HCT116 (cell line): Measurements from ENCODE around the gene CKAP4. TPM values are rescaled to one million over a fixed set of nuclear protein-coding genes. Genes with fewer than 3 reads are reported as not detected.

Source experiments
- ATAC-seq: fragments of 200-7000 bp; cut with Tn5 transposase; 2 replicates; pipeline ENCODE4 v1.9.1; 2020; ENCODE audit warnings: mild to moderate bottlenecking, moderate library complexity
- BruUV-seq: library from RNA; stranded (reverse); fragments of 400-500 nt; replicated peaks from 2 replicates; lab custom pipeline; 2021; lab: Mats Ljungman, UMichigan
- CTCF ChIA-PET: fragments of 300-600 bp; sonication (Branson Sonifier 250); formaldehyde crosslinking; loops from one replicate; lab custom pipeline; 2021; ENCODE audit warnings: antibody characterized with exemption; lab: Charles Lee
- POLR2A ChIA-PET: fragments of 300-600, 350-600 bp; sonication (Branson Sonifier 250); formaldehyde crosslinking; loops from one replicate; lab custom pipeline; 2021; ENCODE audit warnings: antibody characterized with exemption; lab: Charles Lee
- RAD21 ChIA-PET, 2 experiments: fragments of 300-600 bp; sonication (Branson Sonifier 250); formaldehyde crosslinking; loops; one replicate each; lab custom pipeline; 2023; ENCODE audit warnings: low total read pairs in 2 of 2; ENCODE audit not compliant: uncharacterized antibody in 2 of 2, unreplicated experiment in 2 of 2, low non-redundant PET in 1 of 2; lab: Charles Lee
- DNase-seq: peaks from one replicate; pipeline ENCODE4 v3.0.0-alpha.2; 2010; ENCODE audit warnings: low read depth, low spot score
- H2AFZ ChIP-seq: fragments of 200-600 bp; shearing (Covaris generic), sonication (generic); 2 replicates; pipeline ENCODE4 v1.6.1; 2017; ENCODE audit warnings: low read depth, mixed run types, mixed read lengths, antibody characterized with exemption, low read length; ENCODE audit not compliant: poor library complexity, severe bottlenecking
- H3K27ac ChIP-seq: 2 replicates; pipeline ENCODE4 v1.5.1; 2012; ENCODE audit warnings: low read depth, low read length
- H3K27me3 ChIP-seq: fragments of 200-600 bp; sonication (generic); 2 replicates; pipeline ENCODE4 v1.6.1; 2016; ENCODE audit warnings: mixed run types, low read length, mixed read lengths; ENCODE audit not compliant: insufficient read depth
- H3K36me3 ChIP-seq, 2 experiments: fragments of 200-500 bp in 1 of 2; fragments of 200-600 bp in 1 of 2; sonication (Bioruptor generic) in 1 of 2; sonication (generic) in 1 of 2; 2 replicates each; pipeline versions ENCODE4 v1.5.1 to v1.6.1; 2014 to 2016; ENCODE audit warnings: low read length in 2 of 2, inconsistent platforms in 1 of 2, mixed read lengths in 1 of 2, mixed run types in 1 of 2; ENCODE audit not compliant: insufficient read depth in 2 of 2, control insufficient read depth in 1 of 2
- H3K4me1 ChIP-seq, 2 experiments: fragments of 200-600 bp in 1 of 2; sonication (generic) in 1 of 2; 2 replicates each; pipeline versions ENCODE4 v1.5.1 to v1.6.1; 2012 to 2017; ENCODE audit warnings: low read length in 2 of 2, inconsistent platforms in 1 of 2, mild to moderate bottlenecking in 1 of 2, mixed read lengths in 1 of 2, mixed run types in 1 of 2, moderate library complexity in 1 of 2; ENCODE audit not compliant: insufficient read depth in 2 of 2, control insufficient read depth in 1 of 2
- H3K4me2 ChIP-seq: fragments of 200-600 bp; sonication (generic); 2 replicates; pipeline ENCODE4 v1.6.1; 2017; ENCODE audit warnings: mixed run types, low read length, mixed read lengths
- H3K4me3 ChIP-seq, 2 experiments: fragments of 200-600 bp in 1 of 2; sonication (generic) in 1 of 2; replicated peaks in 1 of 2; 2 replicates each; pipeline ENCODE4 v1.5.1; 2011 to 2016; ENCODE audit warnings: low read length in 2 of 2, control low read depth in 1 of 2, low read depth in 1 of 2, mild to moderate bottlenecking in 1 of 2, mixed read lengths in 1 of 2, mixed run types in 1 of 2
- H3K79me2 ChIP-seq: fragments of 200-600 bp; sonication (generic); 2 replicates; pipeline ENCODE4 v1.6.1; 2017; ENCODE audit warnings: mild to moderate bottlenecking, mixed run types, low read length, moderate library complexity, mixed read lengths; ENCODE audit not compliant: insufficient read depth
- H3K9ac ChIP-seq: fragments of 200-600 bp; sonication (generic); 2 replicates; pipeline ENCODE4 v1.6.1; 2016; ENCODE audit warnings: low read length, mixed read lengths
- H3K9me2 ChIP-seq: fragments of 200-600 bp; sonication (generic), shearing (Covaris generic); 2 replicates; pipeline ENCODE4 v1.6.1; 2017; ENCODE audit warnings: mixed run types, mild to moderate bottlenecking, moderate library complexity; ENCODE audit not compliant: insufficient read depth
- H3K9me3 ChIP-seq, 2 experiments: fragments of 200-500 bp in 1 of 2; fragments of 200-600 bp in 1 of 2; sonication (Bioruptor generic) in 1 of 2; sonication (generic) in 1 of 2; 2 replicates each; pipeline ENCODE4 v1.6.1; 2014 to 2017; ENCODE audit warnings: low read length in 2 of 2, mixed read lengths in 2 of 2, inconsistent platforms in 1 of 2, low read depth in 1 of 2, mild to moderate bottlenecking in 1 of 2, mixed run types in 1 of 2, moderate library complexity in 1 of 2; ENCODE audit not compliant: control insufficient read depth in 1 of 2, insufficient read depth in 1 of 2
- H4K20me1 ChIP-seq: fragments of 200-600 bp; sonication (generic), shearing (Covaris generic); 2 replicates; pipeline ENCODE4 v1.6.1; 2017; ENCODE audit warnings: mixed run types, mild to moderate bottlenecking, moderate library complexity; ENCODE audit not compliant: insufficient read depth
- ATF3 ChIP-seq: IDR thresholded peaks from 2 replicates; pipeline ENCODE4 v1.6.1; 2012
- CBX3 ChIP-seq: IDR thresholded peaks from 2 replicates; pipeline ENCODE4 v1.6.1; 2012; ENCODE audit warnings: low read depth
- CEBPB ChIP-seq: IDR thresholded peaks from 2 replicates; pipeline ENCODE4 v1.6.1; 2012; ENCODE audit warnings: low read depth
- CTCF ChIP-seq, 3 experiments: fragments of 200-600 bp in 1 of 3; sonication (generic) in 1 of 3; IDR thresholded peaks in 2 of 3; conservative IDR thresholded peaks in 1 of 3; 2 replicates each; pipeline ENCODE4 v1.5.1; 2012 to 2017; ENCODE audit warnings: low read depth in 2 of 3, low read length in 2 of 3, antibody characterized with exemption in 1 of 3, borderline replicate concordance in 1 of 3, control low read depth in 1 of 3, mild to moderate bottlenecking in 1 of 3, mixed read lengths in 1 of 3, mixed run types in 1 of 3, moderate library complexity in 1 of 3; ENCODE audit not compliant: insufficient read depth in 1 of 3
- ELF1 ChIP-seq: IDR thresholded peaks from 2 replicates; pipeline ENCODE4 v1.6.1; 2012; ENCODE audit warnings: low read depth, borderline replicate concordance
- EZH2 ChIP-seq: fragments of 200-600 bp; sonication (generic); IDR thresholded peaks from 2 replicates; pipeline ENCODE4 v1.6.1; 2017; ENCODE audit warnings: antibody characterized with exemption, mixed run types
- EZH2phosphoT487 ChIP-seq: fragments of 200-600 bp; IDR thresholded peaks from 2 replicates; pipeline ENCODE4 v1.6.1; 2018; ENCODE audit warnings: antibody characterized with exemption, borderline replicate concordance
- FOSL1 ChIP-seq: IDR thresholded peaks from 2 replicates; pipeline ENCODE4 v1.6.1; 2012; ENCODE audit warnings: low read depth
- JUND ChIP-seq: IDR thresholded peaks from 2 replicates; pipeline ENCODE4 v1.6.1; 2012
- POLR2AphosphoS5 ChIP-seq: IDR thresholded peaks from 2 replicates; pipeline ENCODE4 v1.6.1; 2011; ENCODE audit warnings: mild to moderate bottlenecking, low read depth, low read length, moderate library complexity
- REST ChIP-seq: IDR thresholded peaks from 2 replicates; pipeline ENCODE4 v1.6.1; 2012; ENCODE audit warnings: low read depth
- SIN3A ChIP-seq: IDR thresholded peaks from 2 replicates; pipeline ENCODE4 v1.6.1; 2012; ENCODE audit warnings: low read depth
- SP1 ChIP-seq: IDR thresholded peaks from 2 replicates; pipeline ENCODE4 v1.6.1; 2012; ENCODE audit warnings: low read depth
- TCF7L2 ChIP-seq: IDR thresholded peaks from 2 replicates; pipeline ENCODE4 v1.7.0; 2011; ENCODE audit warnings: borderline replicate concordance, inconsistent platforms; ENCODE audit not compliant: insufficient read depth, insufficient read length; ENCODE audit errors: extremely low read depth
- YY1 ChIP-seq: IDR thresholded peaks from 2 replicates; pipeline ENCODE4 v1.6.1; 2011; ENCODE audit warnings: low read length, low read depth, moderate library complexity, mild to moderate bottlenecking; ENCODE audit not compliant: insufficient replicate concordance; ENCODE audit errors: extremely low read depth
- ZBTB33 ChIP-seq: IDR thresholded peaks from 2 replicates; pipeline ENCODE4 v1.6.1; 2011; ENCODE audit warnings: mild to moderate bottlenecking, low read length, moderate library complexity; ENCODE audit not compliant: insufficient replicate concordance; ENCODE audit errors: extremely low read depth
- ZFX ChIP-seq: fragments of 450-650 bp; IDR thresholded peaks from 2 replicates; pipeline ENCODE4 v1.6.1; 2017
- intact Hi-C: fragments of 100-400 bp; cut with micrococcal nuclease; formaldehyde crosslinking; loops from 2 replicates; pipeline ENCODE4 v1.10.0; 2022
- total RNA-seq: library from RNA; stranded (reverse); gene quantifications from one replicate; pipeline ENCODE4 v1.2.1, GENCODE V29; 2021; ENCODE audit not compliant: unreplicated experiment

CKAP4 gene
- total RNA-seq, 1 experiment from 2014 or later, result 45.9 TPM

GRCh38 chr12:106275458-106275857 is 27.6 kb upstream of the CKAP4 start:
- no peaks in the 10 kb centered on the region for H3K9me3 ChIP-seq

More at GRCh38 chr12:106275458-106275857, 27.6 kb upstream of the CKAP4 start:
- Histone ChIP-seq H4K20me1 (no peaks in the 10 kb centered on the region), H3K4me1 (no peaks in the 10 kb centered on the region), H3K4me2 (no peak overlapping the region), H3K9ac (no peak overlapping the region), H2AFZ (no peak overlapping the region), H3K4me3 (no peak overlapping the region), H3K9me2 (no peaks in the 10 kb centered on the region), H3K27ac (no peak overlapping the region), H3K79me2 (no peaks in the 10 kb centered on the region), H3K36me3 (no peaks in the 10 kb centered on the region), H3K27me3 (no peaks in the 10 kb centered on the region)
- ChIA-PET POLR2A (no interaction called here), RAD21 (no interaction called here), CTCF (interaction anchor here (0.6 kb wide), 1 partner anchor 127 kb away, joined by 3 read pairs; no protein-coding TSS in a partner anchor)
- BruUV-seq, result no TSS peak
- intact Hi-C loops, result no loop called here
- ATAC-seq (no peak), DNase-seq (no peak)
- TF ChIP-seq TCF7L2 (no peak), ATF3 (no peak), FOSL1 (no peak), CTCF (IDR thresholded peaks at IDR 0.05 in 2 of 3, conservative IDR thresholded peaks at IDR 0.05 in 1 of 3; ENCODE audit: borderline replicate concordance in 1 of 3, insufficient read depth in 1 of 3, low read depth in 2 of 3, low read length in 2 of 3) (no peak), SIN3A (no peak), REST (no peak), POLR2AphosphoS5 (no peak), CBX3 (no peak), YY1 (no peak), CEBPB (no peak), SP1 (no peak), ZFX (no peak), EZH2phosphoT487 (no peak), ELF1 (no peak), JUND (no peak), EZH2 (no peak), ZBTB33 (no peak)
